Measurements from ENCODE around the gene ATAD1.
"Not testable (repeated sequence)": the region's sequence is repeated elsewhere in the genome, so short reads cannot be mapped to it uniquely, and the experiment has no call there.

The ATAD1 gene

DNA sequence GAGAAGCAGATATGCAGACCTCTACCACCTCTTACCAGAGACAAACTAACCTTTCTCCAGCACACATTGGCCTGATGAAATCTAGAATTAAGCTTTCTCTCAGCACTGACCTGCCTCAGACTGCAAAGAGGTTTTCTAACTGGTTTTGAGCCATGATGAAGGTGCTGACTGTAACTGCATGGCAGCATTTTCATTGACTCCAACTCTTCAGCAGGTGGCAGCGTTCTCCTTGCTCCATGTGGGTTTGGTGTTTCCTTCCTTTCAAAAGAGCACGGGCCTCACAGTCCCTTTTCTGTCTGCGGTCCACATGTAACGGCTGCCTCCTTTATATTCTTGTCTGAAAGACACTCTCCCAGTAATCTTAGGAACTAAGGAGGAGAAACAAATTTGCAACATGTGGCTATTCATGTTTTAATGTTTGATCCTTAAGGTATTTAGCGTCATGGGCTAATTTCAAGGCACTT is 32.7 kb upstream of the ATAD1 start:
- DNase-seq (ENCODE audit: extremely low read depth, low read depth), result no peak
- TF ChIP-seq, protein P1, sequence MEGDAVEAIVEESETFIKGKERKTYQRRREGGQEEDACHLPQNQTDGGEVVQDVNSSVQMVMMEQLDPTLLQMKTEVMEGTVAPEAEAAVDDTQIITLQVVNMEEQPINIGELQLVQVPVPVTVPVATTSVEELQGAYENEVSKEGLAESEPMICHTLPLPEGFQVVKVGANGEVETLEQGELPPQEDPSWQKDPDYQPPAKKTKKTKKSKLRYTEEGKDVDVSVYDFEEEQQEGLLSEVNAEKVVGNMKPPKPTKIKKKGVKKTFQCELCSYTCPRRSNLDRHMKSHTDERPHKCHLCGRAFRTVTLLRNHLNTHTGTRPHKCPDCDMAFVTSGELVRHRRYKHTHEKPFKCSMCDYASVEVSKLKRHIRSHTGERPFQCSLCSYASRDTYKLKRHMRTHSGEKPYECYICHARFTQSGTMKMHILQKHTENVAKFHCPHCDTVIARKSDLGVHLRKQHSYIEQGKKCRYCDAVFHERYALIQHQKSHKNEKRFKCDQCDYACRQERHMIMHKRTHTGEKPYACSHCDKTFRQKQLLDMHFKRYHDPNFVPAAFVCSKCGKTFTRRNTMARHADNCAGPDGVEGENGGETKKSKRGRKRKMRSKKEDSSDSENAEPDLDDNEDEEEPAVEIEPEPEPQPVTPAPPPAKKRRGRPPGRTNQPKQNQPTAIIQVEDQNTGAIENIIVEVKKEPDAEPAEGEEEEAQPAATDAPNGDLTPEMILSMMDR (IDR thresholded peaks at IDR 0.05; ENCODE audit: low read depth, low read length), result peak; percentile 71

DNA sequence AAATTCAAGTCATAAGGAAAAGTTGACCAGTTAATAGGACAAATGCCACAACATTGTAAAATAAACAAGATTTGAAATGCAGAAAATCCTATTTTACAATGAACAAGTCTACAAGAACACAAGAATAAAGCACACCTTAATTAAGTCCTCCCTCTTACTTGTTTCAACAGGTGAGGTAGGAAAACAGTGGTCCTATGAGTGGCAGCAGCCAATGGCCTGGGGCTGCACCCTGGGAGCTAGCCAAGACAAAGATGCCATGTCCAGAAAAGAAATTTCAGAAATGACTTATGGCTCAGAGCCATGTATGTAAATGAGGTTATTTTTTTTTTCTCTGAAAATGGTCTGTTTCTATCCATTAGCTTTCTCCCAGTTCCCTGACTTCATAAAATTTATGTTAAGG is 31.0 kb upstream of the ATAD1 start:
- TF ChIP-seq, protein P1 (IDR thresholded peaks at IDR 0.05; ENCODE audit: low read depth, low read length), result no peak

DNA sequence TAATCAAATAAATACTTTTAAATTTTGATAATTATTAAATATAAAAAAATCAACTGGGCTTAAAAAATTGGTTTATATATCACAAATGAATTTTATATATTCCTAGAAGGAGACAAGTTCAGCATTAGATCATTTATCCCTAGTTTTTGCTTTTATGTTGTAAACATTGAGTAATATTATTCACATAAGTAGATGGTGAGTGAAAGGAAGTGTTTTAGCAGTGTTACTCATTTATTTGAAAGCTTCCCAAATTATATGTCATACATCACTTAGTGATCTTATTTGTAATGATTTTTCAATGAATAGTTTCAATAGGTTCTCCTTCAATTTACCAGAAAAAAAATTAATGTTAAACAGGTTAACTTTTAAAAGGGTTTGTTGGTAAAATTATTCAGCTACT is 29.5 kb upstream of the ATAD1 start:
- TF ChIP-seq, protein P1 (IDR thresholded peaks at IDR 0.05; ENCODE audit: low read depth, low read length), result no peak

More for the DNA sequence above, 31.0 kb upstream of the ATAD1 start:
- no peak for DNase-seq (ENCODE audit: extremely low read depth, low read depth)

DNA sequence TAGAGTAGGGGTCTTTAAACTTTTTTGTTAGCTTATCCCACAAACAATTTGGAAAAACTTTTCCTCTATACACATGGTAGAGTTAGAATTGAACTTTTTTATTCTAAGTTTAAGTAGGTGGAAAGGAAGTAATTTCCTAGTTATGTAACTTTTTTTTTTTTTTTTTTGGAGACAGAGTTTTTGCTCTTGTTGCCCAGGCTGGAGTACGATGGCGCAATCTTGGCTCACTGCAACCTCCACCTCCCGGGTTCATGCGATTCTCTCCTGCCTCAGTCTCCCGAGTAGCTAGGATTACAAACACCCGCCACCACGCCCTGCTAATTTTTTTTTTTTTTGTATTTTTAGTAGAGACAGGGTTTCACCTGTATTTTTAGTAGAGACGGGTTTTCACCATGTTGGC is 28.7 kb upstream of the ATAD1 start:
- not testable (repeated sequence) for DNase-seq (ENCODE audit: extremely low read depth, low read depth)

More for the DNA sequence above, 29.5 kb upstream of the ATAD1 start:
- DNase-seq (ENCODE audit: extremely low read depth, low read depth), result no peak

DNA sequence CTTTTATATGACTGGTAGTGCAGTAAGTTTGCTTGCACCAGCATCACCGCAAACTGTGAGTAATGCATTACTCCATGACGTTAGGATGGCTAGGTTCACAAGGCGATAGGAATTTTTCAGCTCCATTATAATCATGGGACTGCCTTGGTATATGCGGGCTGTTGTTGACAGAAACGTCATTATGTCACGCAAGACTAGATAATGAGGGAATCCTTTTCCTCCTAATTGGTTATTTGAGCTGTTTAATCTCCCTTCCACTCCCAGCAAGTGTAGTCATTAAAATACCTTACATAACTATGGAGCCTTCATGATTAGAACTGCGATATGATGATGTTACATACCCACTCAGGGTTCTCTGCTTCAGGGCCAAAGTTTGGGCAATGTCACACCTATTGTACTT is 28.0 kb upstream of the ATAD1 start:
- DNase-seq (ENCODE audit: extremely low read depth, low read depth), result no peak
- TF ChIP-seq, protein P1 (IDR thresholded peaks at IDR 0.05; ENCODE audit: low read depth, low read length), result no peak

DNA sequence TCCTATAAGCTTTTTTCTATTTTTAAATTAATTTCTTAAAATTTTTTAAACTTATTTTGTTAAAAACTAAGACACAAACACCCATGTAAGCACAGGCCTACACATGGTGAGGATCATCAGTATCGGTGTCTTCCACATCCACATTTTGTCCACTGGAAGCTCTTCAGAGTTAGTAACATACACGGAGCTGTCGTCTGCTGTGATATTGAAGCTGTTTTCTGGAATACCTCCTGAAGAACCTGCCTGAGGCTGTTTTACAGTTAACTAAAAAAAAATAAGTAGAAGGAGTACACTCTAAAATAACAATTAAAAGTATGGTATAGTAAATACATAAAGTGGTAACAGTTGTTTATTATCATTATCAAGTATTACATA is 27.6 kb upstream of the ATAD1 start:
- TF ChIP-seq, protein P1 (IDR thresholded peaks at IDR 0.05; ENCODE audit: low read depth, low read length), result no peak
- DNase-seq (ENCODE audit: extremely low read depth, low read depth), result no peak

DNA sequence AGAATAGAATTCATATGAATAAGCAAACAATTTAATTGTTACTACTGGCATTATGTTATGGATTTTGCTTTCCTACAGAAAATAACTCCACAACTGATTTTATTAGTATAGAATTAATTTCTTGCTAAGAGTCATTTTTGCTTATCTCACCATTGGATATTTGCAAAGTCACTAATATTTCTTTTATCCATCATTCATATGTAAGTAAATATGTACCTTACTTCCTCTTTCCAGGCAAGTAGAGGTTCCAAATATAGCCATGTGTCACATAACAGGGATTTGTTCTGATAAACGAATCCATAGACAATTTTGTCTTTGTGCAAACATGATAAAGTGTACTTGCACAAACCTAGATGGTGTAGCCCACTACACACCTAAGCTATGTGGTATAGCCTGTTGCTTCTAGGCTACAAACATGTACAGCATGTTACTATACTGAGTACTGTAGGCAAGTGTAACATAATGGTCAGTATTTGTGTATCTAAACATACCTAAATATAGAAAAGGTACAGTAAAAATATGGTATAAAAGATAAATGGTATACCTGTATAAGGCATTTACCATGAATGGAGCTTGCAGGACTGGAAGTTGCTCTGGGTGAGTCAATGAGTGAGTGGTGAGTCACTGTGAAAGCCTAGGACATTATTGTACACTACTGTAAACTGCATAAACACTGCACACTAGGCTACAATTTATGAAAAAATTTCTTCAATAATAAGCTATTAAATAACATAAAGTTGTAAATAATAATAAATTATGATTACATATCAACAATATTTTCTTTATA is 27.0 kb upstream of the ATAD1 start:
- DNase-seq (ENCODE audit: extremely low read depth, low read depth), result no peak
- TF ChIP-seq, protein P1 (IDR thresholded peaks at IDR 0.05; ENCODE audit: low read depth, low read length), result no peak

DNA sequence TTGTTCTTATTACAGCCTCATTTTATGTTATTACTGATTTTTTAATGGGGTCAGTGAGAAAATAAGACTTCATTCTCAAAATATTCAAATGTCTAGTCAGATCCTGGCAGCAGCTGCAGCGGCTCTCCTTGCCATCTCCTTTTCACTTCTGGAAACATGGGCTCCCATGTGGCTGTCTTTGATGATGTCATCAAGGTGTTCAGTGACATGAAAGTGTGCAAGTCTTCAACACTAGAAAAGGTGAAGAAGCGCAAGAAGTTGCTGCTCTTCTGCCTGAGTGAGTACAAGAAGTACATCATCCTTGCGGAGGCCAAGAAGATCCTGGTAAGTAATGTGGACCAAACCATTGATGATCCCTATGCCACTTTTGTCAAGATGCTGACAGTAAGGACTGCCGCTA is 25.7 kb upstream of the ATAD1 start:
- TF ChIP-seq, protein P1 (IDR thresholded peaks at IDR 0.05; ENCODE audit: low read depth, low read length), result no peak

More for the DNA sequence above, 25.7 kb upstream of the ATAD1 start:
- no peak for DNase-seq (ENCODE audit: extremely low read depth, low read depth)

All from AG09319 (cell line).